GM12873 (cell line): Measurements from ENCODE around the gene YEATS2.

Experiments
- TF ChIP-seq, protein P1 (sequence below): IDR thresholded peaks from 2 replicates; pipeline ENCODE4 v1.5.1; 2012; ENCODE audit warnings: low read depth, mild to moderate bottlenecking, moderate library complexity, low read length, control low read depth; ENCODE audit not compliant: insufficient read depth; ENCODE audit errors: missing control alignments

YEATS2 gene

DNA sequence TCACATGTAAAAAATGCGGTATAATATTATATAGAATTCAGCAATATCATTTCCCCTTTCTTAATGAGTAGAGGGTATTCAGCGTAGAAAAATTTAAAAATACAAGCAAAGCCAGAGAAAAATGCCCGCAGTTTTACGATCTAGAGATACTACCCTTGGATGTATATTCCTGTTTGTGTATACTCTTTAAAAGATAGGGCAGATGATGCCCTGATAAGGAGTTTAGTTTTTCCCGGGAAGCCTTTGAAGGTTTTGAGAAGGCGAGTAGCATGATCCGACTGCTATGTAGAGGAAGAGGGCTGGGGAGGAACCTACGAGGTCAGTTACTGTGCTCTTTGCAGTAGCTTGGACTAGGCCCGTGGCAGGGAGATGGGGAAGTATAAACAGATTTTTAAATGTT, 1.2 kb downstream of the YEATS2 start:
- TF ChIP-seq, protein P1, sequence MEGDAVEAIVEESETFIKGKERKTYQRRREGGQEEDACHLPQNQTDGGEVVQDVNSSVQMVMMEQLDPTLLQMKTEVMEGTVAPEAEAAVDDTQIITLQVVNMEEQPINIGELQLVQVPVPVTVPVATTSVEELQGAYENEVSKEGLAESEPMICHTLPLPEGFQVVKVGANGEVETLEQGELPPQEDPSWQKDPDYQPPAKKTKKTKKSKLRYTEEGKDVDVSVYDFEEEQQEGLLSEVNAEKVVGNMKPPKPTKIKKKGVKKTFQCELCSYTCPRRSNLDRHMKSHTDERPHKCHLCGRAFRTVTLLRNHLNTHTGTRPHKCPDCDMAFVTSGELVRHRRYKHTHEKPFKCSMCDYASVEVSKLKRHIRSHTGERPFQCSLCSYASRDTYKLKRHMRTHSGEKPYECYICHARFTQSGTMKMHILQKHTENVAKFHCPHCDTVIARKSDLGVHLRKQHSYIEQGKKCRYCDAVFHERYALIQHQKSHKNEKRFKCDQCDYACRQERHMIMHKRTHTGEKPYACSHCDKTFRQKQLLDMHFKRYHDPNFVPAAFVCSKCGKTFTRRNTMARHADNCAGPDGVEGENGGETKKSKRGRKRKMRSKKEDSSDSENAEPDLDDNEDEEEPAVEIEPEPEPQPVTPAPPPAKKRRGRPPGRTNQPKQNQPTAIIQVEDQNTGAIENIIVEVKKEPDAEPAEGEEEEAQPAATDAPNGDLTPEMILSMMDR, result no peak

DNA sequence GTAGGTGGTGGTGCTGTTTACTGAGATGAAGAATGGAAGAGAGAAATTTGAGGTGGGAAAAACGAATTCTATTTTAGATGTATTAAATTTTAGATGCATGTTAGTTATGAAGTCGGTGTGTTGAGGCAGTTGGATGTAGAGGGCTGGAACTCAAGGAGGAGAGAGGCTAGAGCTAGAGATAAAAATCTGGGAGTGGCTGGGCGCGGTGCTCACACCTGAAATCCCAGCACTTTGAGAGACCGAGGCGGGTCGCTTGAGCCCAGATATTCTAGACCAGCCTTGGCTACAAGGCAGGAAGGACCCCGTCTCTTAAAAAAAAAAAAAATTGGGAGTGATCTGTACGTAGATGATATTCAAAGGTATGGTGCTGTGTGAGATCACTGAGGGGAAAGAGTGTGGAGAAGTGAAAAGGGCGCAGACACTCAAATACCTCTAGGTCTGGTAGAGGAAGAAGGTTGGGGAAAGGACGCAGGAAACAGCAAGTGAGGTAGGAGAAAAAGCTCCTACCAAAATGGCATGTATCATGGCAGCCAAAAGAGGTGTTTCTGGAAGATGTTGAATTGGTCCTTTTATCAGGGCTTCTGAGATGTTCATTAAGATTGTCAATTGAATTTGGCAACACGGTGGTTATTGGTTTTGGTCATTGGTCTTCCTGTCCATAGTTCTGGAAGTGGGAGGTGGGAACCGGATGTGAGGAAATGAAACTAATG, 1.8 kb downstream of the YEATS2 start:
- TF ChIP-seq, protein P1, result no peak

DNA sequence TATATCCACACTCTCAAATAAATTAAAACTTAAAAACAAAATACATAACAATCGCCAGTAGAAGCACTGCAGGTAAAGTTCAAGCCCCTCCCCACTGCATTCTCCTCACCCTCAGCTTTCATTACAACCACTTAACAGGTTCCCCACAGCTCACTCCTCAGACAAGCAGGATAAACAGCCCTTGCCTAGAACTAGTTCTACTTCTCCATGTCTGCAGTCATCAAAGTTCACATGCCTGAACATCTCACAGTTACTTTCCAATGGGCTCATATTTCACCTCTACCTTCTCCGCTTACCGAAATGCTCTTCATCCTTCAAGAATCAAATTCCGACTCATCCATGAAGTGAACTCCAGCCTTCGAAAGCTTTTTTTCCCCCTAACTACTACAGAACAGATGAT, 4.1 kb downstream of the YEATS2 start:
- TF ChIP-seq, protein P1, result no peak

DNA sequence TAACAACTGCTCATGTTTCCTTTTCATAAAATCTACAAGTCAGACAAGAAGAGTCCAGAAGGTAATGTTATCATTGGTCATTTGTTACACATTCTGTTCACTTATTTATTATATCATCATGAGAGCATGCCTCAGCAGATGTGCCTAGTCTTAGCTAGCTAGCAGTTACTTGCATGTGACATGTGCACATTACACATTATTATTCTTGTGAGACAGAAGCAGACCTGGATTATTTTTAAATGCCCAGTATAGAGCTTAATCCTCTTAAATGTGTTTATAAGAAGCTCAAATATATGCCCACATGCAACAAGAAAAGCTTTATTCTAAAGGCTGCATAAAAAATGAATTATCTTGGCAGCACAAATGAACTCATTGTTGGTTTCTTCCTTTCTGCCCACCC, 12.6 kb downstream of the YEATS2 start:
- TF ChIP-seq, protein P1, result no peak

DNA sequence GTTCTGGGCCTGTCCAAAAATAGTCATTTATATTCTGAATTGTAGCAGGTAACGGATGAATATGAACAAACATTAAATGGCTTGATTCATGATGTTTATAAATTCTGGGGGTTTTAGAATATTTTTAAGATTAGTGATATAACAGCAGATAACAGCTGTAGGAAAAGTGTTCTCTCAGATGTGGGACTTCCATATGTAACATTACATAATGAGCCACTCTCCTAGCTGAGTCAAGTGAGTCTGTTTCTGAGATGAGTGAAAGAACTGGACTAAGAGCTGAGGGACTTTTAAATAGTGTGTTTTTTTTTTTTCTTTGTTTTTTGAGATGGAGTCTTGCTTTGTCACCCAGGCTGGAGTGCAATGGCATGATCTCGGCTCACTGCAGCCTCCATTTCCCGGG, 13.9 kb downstream of the YEATS2 start:
- TF ChIP-seq, protein P1, result no peak

DNA sequence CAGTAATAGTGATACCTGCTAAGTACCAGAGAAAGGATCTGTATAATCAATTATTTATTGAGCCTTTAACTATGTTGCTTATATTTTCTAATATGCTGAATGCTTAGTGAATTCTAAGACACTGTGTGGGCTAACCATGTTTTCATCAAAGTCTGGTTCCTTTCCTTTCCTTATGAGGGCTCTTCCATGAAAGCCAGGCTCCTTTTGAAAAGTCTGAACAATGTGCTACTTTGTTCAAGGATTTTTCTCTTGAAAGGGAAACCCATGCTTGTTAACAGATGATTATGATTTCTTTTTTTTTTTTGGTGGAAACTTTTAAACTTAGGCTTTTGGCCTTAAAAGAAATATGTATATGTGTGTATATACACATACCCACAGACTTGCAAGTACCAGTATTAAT, 17.0 kb downstream of the YEATS2 start:
- TF ChIP-seq, protein P1, result no peak

DNA sequence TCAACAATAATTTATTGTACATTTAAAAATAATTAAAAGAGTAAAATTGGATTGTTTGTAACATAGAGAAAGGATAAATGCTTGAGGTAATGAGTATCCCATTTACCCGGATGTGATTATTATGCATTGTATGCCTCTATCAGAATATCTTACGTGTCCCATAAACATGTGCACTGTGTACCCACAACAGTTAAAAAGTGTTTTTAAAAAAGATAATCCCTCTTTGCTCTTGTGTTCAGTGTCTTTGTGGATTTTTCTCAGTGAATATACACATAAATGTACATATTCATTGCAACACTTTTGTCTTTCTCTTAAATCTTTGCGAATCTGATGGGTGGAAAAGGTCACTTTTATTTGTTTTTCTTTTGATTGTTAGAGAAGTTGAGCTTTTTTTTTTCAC, 20.4 kb downstream of the YEATS2 start:
- TF ChIP-seq, protein P1, result no peak
